GM21526 (cell line): ENCODE data around the gene SLC35D2.
"Not testable (repeated sequence)": the region's sequence is repeated elsewhere in the genome, so short reads cannot be mapped to it uniquely, and the experiment has no call there.

Experiments
- ATAC-seq: cut with Tn5 transposase; IDR thresholded peaks from one replicate; pipeline ENCODE4 v1.9.1; 2021; ENCODE audit warnings: moderate library complexity; ENCODE audit not compliant: unreplicated experiment, low FRiP score

Gene SLC35D2

GRCh38 chr9:96400132-96400910 is 16.8 kb upstream of the SLC35D2 start:
- no peak for ATAC-seq

GRCh38 chr9:96399325-96399633 is 15.8 kb upstream of the SLC35D2 start:
- no peak for ATAC-seq

GRCh38 chr9:96398582-96399324 is 15.2 kb upstream of the SLC35D2 start:
- no peak for ATAC-seq

- no peak for ATAC-seq
These were observed 12.5 kb upstream of the SLC35D2 start for GRCh38 chr9:96395964-96396363.

- ATAC-seq: no peak
These were observed 11.5 kb upstream of the SLC35D2 start for GRCh38 chr9:96394832-96395496.

- no peak for ATAC-seq
These were observed 8.8 kb upstream of the SLC35D2 start for GRCh38 chr9:96392263-96392662.

- no peak for ATAC-seq
These were observed 7.7 kb upstream of the SLC35D2 start for GRCh38 chr9:96391021-96391765.

- ATAC-seq: no peak
These were observed 4.6 kb upstream of the SLC35D2 start for GRCh38 chr9:96388144-96388543.

- ATAC-seq: no peak
These were observed 2.6 kb upstream of the SLC35D2 start for GRCh38 chr9:96386157-96386556.

GRCh38 chr9:96382839-96383164 is 709 bp downstream of the SLC35D2 start:
- no peak for ATAC-seq

GRCh38 chr9:96382175-96382574 is 1.3 kb downstream of the SLC35D2 start:
- no peak for ATAC-seq

- ATAC-seq: no peak
These were observed 1.8 kb downstream of the SLC35D2 start for GRCh38 chr9:96381696-96382095.

- no peak for ATAC-seq
These were observed 2.4 kb downstream of the SLC35D2 start for GRCh38 chr9:96381125-96381524.

- no peak for ATAC-seq
These were observed 4.0 kb downstream of the SLC35D2 start for GRCh38 chr9:96379461-96379860.

- no peak for ATAC-seq
These were observed 5.3 kb downstream of the SLC35D2 start for GRCh38 chr9:96378187-96378586.

GRCh38 chr9:96376891-96377874 is 6.3 kb downstream of the SLC35D2 start:
- no peak for ATAC-seq

GRCh38 chr9:96375507-96375906 is 8.0 kb downstream of the SLC35D2 start:
- not testable (repeated sequence) for ATAC-seq

GRCh38 chr9:96367943-96368342 is 15.6 kb downstream of the SLC35D2 start:
- ATAC-seq: no peak

GRCh38 chr9:96363175-96363967 is 20.1 kb downstream of the SLC35D2 start:
- no peak for ATAC-seq
